Measurements from ENCODE around the gene LPAR3.

- no peak for TF ChIP-seq CTCF (conservative IDR thresholded peaks at IDR 0.05; ENCODE audit: low read depth, low read length)
- no peak for TF ChIP-seq EZH2 (IDR thresholded peaks at IDR 0.05; ENCODE audit: low read length, unreplicated experiment)
Measured at GRCh38 chr1:84847253-84848250, 45.5 kb downstream of the LPAR3 start.

Data from PC-3 (cell line).